Measurements from ENCODE around the gene SCG5.

SCG5 gene

GRCh38 chr15:32690941-32691688 is 49.6 kb downstream of the SCG5 start:
- H3K27me3 ChIP-seq (ENCODE audit: insufficient read depth, poor library complexity, severe bottlenecking) = no peaks in the 10 kb centered on the region
- H3K27ac ChIP-seq (ENCODE audit: poor library complexity, severe bottlenecking) = no peak overlapping the region
- no peak for DNase-seq (ENCODE audit: low spot score)
- H3K4me3 ChIP-seq (ENCODE audit: severe bottlenecking) = no peak overlapping the region
- H3K9me3 ChIP-seq (ENCODE audit: severe bottlenecking) = no peaks in the 10 kb centered on the region
- peaks cover 22% of the 10 kb centered on the region for H3K4me1 ChIP-seq (ENCODE audit: insufficient read depth, poor library complexity, severe bottlenecking)
- H3K36me3 ChIP-seq (ENCODE audit: low read depth) = no peaks in the 10 kb centered on the region
- TF ChIP-seq CTCF (IDR thresholded peaks at IDR 0.05; ENCODE audit: poor library complexity, severe bottlenecking) = no peak
- ATAC-seq (ENCODE audit: low read depth) = no peak

- peaks cover 21% of the 10 kb centered on the region for H3K4me1 ChIP-seq (ENCODE audit: insufficient read depth, poor library complexity, severe bottlenecking)
- no peaks in the 10 kb centered on the region for H3K9me3 ChIP-seq (ENCODE audit: severe bottlenecking)
- TF ChIP-seq CTCF (IDR thresholded peaks at IDR 0.05; ENCODE audit: poor library complexity, severe bottlenecking) = no peak
These were observed 50.2 kb downstream of the SCG5 start for GRCh38 chr15:32691689-32692038.

GRCh38 chr15:32692286-32692685 is 50.8 kb downstream of the SCG5 start:
- DNase-seq (ENCODE audit: low spot score) (no peak), ATAC-seq (ENCODE audit: low read depth) (no peak)
- Histone ChIP-seq H3K27me3 (ENCODE audit: insufficient read depth, poor library complexity, severe bottlenecking) (no peaks in the 10 kb centered on the region), H3K4me1 (ENCODE audit: insufficient read depth, poor library complexity, severe bottlenecking) (peaks cover 17% of the 10 kb centered on the region), H3K4me3 (ENCODE audit: severe bottlenecking) (no peak overlapping the region), H3K9me3 (ENCODE audit: severe bottlenecking) (no peaks in the 10 kb centered on the region), H3K36me3 (ENCODE audit: low read depth) (no peaks in the 10 kb centered on the region), H3K27ac (ENCODE audit: poor library complexity, severe bottlenecking) (no peak overlapping the region)
- TF ChIP-seq CTCF (IDR thresholded peaks at IDR 0.05; ENCODE audit: poor library complexity, severe bottlenecking) = no peak

More at GRCh38 chr15:32691689-32692038, 50.2 kb downstream of the SCG5 start:
- H3K36me3 ChIP-seq (ENCODE audit: low read depth) = no peaks in the 10 kb centered on the region
- ATAC-seq (ENCODE audit: low read depth) (no peak), DNase-seq (ENCODE audit: low spot score) (no peak)
- H3K4me3 ChIP-seq (ENCODE audit: severe bottlenecking) = no peak overlapping the region
- H3K27me3 ChIP-seq (ENCODE audit: insufficient read depth, poor library complexity, severe bottlenecking) = no peaks in the 10 kb centered on the region
- no peak overlapping the region for H3K27ac ChIP-seq (ENCODE audit: poor library complexity, severe bottlenecking)

GRCh38 chr15:32694222-32694983 is 52.9 kb downstream of the SCG5 start:
- no peaks in the 10 kb centered on the region for H3K9me3 ChIP-seq (ENCODE audit: severe bottlenecking)
- no peaks in the 10 kb centered on the region for H3K36me3 ChIP-seq (ENCODE audit: low read depth)
- H3K4me1 ChIP-seq (ENCODE audit: insufficient read depth, poor library complexity, severe bottlenecking) = peaks cover under 1% of the 10 kb centered on the region
- ATAC-seq (ENCODE audit: low read depth) (no peak), DNase-seq (ENCODE audit: low spot score) (no peak)
- no peak overlapping the region for H3K27ac ChIP-seq (ENCODE audit: poor library complexity, severe bottlenecking)
- no peaks in the 10 kb centered on the region for H3K27me3 ChIP-seq (ENCODE audit: insufficient read depth, poor library complexity, severe bottlenecking)
- TF ChIP-seq CTCF (IDR thresholded peaks at IDR 0.05; ENCODE audit: poor library complexity, severe bottlenecking) = no peak
- no peak overlapping the region for H3K4me3 ChIP-seq (ENCODE audit: severe bottlenecking)

All from RWPE2 (cell line).